HG02885 (cell line): ENCODE data around the gene MYPN.

ENCODE experiments used
- ATAC-seq: cut with Tn5 transposase; IDR thresholded peaks from one replicate; pipeline ENCODE4 v1.9.1; 2021; ENCODE audit warnings: mild to moderate bottlenecking; ENCODE audit not compliant: unreplicated experiment, poor library complexity

MYPN gene

DNA sequence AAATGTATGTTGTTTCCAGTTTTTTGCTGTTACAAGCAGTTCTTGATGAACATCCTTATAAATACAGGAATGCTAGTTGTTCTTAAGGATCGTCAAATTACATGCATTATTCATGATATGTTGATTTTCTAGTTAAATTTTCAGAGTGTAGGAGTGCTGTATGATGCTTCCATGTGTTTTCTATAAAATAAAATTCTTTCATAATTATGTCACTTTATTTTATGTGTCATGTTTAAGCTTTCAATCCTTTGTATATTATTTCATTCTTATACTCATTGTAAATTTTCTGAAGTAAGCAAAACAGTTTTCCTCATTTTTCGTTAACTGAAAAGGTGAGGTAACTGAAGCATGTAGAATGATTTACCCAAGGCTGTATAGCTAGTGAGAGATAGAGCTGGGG, 16.8 kb upstream of the MYPN start:
- ATAC-seq = no peak

DNA sequence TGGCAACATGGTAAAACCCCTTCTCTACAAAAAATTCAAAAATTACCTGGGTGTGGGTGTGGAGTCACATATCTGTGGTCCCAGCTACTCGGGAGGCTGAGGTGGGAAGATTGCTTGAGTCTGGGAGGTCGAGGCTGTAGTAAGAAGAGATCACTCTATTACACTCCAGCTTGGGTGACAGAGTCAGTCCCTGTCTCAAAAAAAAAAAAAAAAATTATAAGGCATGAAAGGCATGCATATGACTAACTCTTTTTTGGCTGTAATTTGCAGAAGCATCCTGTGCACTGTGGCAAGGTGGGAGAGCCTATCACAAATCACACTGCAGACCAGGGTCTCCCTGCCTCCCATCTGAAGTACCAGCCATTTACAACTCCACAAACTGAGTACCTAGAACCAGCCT, 14.1 kb upstream of the MYPN start:
- no peak for ATAC-seq

DNA sequence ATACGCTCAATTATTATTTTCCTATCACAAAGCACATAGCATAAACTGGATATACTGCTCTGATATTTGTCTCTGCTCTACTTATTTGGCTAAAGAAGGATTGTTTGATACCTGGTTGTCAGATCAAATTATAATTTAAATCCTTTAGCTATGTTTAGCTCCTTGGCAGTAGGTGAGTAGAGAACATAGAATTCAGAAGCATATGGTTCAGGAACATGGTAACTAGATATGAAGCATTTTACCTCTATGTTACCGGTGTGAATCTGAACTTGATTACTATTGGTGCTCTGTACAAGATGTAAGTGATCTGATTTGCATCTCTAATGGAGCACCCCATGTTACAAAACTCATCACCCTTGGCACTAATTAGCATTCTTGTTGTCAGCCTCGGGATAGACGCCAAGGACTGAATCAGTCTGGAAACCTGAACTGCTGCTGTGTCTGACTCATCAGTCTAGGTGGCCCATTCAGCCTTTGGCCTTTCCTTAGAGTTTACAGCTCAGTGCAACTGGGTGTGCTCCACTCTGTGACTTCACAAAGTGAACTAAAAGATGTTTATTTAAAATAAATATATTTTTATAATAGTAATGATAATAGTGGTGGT, 12.3 kb upstream of the MYPN start:
- ATAC-seq = no peak

DNA sequence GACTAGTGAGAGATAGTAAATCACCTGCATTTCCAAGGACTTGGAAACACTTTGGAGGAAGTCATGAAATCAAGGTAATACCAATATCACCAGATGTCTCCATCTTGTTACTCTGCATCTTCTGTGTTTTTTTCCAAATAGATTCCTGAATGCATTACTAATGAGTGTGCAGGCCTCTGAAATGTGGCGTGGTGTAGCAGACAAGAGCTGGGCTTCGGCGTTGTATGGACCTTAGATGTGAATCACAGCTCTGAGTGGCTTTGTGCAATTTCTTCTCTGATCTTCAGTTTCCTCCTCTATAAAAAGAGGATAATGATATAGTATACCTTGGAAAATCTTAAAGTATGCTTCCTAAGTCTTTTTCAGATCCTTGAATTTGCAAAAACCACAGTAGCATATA, 9.6 kb upstream of the MYPN start:
- no peak for ATAC-seq

DNA sequence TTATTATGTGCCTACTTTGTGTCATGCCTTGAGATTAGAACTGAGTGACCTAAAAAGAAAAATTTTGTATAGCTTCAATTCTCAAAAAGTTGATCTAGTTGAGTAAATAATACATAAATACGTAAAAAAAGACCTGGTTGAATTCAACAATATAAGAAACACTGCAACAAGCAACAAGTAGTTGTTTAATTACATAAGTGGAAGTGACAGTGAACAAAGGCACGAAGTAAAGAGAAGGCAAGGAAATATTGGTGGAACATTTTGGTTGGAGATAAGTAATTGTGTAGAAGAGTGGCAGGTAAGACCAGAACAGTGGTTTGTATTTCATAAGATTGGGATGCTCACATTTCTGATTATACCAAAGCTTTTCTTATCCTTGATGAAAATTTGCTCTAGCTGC, 8.2 kb upstream of the MYPN start:
- ATAC-seq = no peak

DNA sequence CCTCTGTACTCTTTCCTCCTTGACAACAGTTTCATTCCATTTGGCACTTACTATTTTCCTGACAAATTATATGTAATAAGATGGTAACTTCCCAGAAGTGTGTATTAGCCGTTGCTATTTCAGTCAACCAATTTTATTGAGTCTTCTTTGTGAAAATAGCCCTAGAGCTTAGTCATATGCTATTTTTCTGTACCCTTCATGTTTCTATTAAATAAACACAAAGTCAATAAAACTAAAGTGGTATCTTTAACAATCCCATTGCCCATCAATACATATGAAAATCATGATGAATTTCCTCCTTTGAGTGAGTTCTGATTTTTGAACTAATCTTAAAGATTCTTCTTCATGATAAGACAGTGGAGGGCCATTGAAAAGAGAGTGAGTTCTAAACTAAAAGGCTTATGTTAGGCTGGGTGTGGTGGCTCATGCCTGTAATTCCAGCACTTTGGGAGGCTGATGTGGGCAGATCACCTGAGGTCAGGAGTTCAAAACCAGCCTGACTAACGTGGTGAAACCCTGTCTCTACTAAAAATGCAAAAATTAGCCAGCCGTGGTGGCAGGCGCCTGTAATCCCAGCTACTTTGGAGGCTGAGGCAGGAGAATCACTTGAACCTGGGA, 5.9 kb upstream of the MYPN start:
- no peak for ATAC-seq

DNA sequence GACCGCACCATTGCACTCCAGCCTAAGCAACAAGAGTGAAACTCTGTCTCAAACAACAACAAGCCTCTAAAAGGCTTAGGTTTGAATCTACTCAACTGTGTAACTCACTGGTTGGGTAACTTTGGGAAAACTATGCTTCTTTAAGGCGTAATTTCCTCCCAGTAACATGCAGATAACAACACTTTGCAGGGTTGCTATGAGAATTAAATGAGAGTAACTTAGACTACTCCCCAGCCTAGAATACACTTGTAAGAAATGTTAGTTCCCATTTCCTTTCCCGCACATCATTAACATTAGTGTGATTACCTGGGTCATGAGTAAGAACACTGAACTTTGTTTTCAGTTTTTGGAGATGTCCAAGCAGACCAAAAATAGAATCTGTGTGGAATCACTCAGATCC, 5.4 kb upstream of the MYPN start:
- no peak for ATAC-seq

DNA sequence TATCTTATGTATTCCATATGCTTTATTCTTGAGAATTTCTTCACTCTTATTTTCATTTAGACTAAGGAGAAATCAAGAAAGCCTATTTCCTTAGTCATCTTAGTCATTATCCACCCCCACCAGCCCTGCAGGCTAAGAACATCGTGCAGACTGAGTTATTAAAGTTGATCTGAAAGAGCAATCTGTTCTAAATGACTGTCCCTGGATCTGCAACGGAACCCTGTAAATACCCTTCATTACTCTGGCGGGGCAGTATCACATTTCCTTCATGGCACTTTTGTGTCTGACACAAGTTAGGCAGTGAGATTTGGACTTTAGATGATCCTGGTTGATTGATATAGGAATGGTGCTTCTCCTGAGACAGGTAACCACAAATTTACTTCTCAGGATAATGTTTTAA, 3.5 kb upstream of the MYPN start:
- no peak for ATAC-seq

DNA sequence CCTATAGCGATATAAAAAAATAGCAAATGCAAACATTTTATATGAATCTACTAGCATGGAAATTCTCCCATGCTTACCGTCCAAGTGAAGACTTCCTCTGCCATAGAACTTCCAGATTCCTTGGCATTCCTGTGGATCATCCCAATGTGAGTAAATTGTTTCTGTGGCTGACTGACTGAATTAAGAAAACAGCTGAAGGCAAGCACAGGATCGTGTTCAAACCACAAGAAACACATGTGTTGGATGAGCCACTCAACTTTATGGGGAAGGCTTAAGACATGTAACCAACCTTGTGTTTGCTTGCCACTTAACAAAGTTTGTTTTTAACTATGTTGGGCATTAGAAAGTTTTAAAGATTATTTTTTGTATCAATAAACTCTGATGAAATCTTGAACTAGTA, 2.6 kb upstream of the MYPN start:
- no peak for ATAC-seq

DNA sequence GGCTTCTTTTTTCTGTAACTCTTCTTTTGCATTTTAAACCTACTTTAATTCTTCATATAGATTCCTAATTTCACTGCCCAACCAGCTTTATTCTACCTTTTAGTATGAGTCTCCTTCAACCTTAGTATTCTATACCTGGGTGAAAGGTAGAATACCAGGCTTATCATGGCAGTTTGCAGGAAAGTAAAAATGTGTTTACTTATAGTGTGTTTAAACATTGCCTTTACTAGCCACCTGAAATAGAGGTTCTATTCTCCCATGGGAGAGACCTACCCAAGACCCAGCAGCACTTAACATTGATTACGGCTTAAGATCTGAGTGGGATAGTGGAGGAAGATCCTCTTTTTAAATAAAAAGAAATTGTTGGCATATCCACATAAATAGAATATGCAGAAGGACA, 1.6 kb upstream of the MYPN start:
- ATAC-seq = no peak

DNA sequence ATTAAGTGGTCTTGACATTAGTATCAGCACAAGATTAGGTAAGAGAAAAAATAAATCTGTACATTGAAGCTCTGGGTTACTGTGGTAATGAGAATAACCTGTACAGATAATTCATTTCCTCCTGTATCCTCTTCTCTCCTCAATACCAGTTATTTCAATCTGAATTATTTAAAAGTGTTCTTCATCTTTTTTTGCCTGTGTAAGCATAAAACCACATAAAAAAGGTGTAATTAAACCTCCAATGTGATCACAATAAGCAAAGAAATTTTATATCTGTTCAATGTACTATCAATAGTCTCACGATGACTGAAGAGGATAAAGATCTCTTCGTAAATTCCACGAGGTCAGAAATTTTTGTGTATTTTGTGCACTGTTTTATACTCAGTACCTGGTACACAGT, 1.2 kb upstream of the MYPN start:
- no peak for ATAC-seq

DNA sequence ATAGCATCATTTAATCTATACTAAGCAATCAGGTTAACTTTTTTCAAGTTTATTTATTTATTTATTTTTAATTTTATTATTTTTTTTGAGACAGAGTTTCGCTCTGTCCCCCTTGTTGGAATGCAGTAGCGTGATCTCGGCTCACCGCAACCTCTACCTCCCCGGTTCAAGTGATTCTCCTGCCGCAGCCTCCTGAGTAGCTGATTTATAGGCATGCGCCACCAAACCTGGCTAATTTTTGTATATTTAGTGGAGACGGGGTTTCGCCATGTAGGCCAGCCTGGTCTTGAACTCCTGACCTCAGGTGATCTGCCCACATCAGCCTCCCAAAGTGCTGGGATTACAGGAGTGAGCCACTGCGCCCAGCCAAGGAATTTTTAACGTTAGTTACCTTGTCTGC, 635 bp upstream of the MYPN start:
- no peak for ATAC-seq

DNA sequence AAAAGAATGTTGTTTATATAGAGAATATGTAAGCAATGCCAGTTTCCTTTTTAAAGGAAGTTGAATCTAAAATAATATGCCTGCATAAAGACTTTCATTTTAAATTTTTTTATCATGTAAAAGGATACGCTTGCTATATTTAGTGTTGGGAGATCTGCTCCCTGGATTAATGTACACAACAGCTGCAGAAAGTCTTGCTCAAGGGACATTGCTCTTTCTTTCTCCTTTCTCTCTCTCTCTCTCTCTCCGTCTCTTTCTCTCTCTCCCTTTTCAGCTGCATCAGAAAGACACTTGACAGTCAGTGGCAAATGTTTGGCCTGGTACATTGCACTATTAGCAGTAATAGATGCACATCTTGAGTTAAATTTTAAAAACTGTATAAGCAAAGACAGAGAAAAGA, 739 bp downstream of the MYPN start:
- ATAC-seq = no peak

DNA sequence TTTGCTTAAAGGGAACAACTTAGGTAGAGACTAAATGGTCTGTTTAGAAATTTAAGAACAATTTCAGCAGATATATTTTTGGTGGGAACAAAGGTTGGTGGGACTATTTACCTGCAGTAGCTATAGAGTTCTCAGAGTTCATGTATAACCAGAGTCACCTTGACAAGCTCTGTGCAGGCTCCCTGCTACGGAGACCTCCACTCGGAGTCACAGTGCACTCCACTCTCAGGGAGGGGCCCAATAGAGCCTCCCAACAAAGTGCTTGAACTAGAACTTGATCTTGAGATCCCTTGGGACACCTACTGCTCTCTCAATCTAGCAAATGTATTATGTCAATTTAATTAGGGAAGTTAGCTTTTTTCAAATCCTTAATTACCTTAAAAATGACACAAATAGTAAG, 2.3 kb downstream of the MYPN start:
- no peak for ATAC-seq

DNA sequence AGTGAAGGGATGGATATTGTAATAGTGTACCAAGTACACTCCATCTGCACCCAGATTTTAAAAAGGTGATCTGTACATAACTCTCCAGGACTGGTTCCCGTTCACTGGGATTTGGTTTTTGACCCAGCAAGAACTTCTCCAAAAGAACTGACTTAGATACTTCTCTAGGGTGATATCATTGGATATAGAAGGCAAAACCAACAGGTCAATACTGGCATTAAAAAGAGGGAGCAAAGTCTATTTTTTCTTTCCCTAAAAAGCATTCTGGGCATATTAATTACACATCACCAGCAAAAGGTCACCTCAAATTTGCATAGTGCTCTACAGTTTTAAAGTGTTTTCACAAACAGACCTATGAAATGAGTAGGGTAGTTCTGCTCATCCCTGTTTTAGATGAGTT, 3.5 kb downstream of the MYPN start:
- no peak for ATAC-seq

DNA sequence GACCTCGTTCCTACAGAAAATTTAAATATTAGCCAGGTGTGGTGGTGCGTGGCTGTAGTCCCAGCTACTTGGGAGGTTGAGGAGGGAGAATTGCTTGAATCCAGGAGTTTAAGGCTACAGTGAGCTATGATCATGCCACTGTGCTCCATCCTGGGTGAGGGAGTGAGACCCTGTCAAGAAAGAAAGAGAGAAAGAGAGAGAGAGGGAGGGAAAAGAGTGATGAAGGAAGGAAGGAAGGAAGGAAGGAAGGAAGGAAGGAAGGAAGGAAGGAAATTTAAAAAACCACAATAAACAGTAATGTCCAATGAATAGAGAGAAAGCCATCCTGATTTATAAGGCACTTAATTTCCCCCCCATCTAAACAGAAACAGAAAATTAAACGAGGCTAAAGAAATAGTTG, 9.4 kb downstream of the MYPN start:
- no peak for ATAC-seq

DNA sequence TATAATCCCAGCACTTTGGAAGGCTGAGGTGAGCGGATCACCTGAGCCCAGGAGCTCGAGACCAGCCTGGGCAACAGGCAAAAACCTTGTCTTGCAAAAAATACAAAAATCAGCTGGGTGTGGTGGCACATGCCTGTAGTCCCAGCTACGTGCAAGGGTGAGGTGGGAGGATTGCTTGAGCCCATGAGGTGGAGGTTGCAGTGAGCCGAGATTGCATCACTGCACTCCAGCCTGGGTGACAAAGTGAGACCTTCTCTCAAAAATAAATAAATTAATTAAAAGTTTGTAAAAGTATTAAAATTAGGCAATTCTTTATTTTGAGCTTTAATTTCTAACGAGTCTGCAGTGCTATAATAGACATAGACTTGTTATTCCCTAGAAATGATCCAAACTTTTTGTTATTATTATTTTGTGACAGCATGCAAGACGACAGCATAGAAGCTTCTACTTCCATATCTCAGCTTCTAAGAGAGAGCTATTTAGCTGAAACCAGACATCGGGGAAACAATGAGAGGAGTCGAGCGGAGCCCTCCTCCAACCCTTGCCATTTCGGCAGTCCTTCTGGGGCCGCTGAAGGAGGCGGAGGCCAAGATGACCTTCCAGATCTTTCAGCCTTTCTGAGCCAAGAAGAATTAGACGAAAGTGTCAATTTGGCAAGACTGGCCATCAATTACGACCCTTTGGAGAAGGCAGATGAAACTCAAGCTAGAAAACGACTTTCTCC, 11.9 kb downstream of the MYPN start:
- no peak for ATAC-seq

DNA sequence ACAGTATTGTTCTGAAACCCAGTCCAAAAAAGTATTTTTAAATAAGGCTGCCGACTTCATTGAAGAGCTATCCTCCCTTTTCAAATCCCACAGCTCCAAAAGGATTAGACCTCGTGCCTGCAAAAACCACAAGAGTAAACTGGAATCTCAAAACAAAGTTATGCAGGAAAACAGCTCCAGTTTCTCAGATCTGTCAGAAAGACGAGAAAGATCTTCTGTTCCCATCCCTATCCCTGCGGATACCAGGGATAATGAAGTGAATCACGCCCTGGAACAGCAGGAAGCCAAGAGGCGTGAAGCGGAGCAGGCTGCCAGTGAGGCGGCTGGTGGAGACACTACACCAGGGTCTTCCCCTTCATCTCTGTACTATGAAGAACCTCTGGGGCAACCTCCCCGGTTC, 12.6 kb downstream of the MYPN start:
- no peak for ATAC-seq

DNA sequence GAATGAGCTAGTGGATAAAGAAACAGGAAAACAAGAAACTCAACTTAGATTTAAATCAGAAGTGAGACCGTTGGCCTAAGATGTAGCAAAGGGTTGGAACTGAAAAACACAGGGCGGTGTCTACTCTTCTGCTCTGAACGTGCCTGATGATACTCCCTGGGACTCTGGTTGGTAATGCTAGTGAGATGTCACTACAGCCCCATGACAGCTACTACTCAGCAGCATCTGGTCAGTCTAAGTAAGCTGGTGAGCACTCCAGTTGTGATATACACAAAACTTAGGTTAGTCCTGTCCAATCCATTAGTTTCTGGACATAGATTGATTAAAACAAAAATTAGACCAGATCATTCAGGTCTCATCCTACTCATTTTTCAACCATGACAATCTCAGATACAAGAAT, 15.4 kb downstream of the MYPN start:
- no peak for ATAC-seq

DNA sequence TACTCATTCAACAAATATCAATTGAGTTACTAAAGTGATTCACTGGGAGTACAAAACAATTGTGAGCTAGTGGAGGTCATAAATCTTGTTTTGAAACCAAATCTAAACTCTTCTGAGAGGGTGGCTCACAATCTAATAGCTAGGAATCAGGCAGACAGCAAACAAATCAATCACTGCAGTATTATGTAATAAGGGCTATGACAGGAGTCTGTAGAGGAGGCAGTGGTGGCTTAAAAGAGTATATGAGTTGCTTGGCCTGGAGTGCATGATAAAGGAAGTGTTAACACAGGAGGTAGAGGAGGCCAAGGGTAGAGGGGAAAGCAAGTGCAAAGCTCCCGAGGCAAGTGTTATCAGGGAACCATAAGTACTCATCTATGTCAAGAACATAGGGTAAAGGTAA, 16.5 kb downstream of the MYPN start:
- ATAC-seq = no peak

DNA sequence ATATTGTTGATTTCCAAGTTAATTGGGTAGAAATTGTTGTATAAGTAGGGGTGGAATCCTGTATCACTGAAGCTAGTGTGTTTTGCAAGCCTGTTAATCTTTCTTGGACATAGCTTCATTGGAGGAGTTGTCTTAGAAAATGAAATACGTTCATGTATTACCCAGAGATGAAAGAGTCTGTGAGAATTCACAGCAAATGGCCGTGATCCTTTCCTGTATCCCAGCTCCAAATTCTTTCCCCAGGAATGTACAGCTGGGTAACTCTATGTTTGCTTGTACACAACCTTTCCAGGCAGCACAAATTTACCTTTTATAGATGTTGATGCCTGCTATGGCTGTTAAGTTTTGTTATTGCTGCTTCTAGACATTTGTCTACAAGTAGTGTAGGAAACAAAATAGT, 18.7 kb downstream of the MYPN start:
- no peak for ATAC-seq

DNA sequence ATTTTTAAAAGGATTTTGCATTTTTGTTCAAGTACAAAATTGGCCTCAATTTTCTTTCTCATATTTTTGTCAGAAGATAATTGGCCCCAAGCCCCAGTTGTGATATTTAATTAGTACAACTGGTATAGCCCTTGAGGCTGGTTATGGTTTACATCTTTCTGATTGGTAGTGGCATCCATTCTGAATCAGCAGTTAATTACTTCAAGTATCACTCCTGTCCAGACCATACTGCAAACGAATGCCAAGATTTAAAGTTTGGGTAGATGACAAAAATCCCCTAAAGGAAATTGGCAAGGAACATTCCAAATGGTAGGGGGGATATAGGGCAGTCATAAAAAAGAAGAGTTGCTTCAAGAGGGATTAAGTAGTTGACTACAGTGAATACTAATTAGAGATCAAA, 23.1 kb downstream of the MYPN start:
- ATAC-seq = no peak
